HepG2 (cell line): Measurements from ENCODE around the gene ZSCAN21. TPM values are rescaled to one million over a fixed set of nuclear protein-coding genes. Genes with fewer than 3 reads are reported as not detected.
A peak's percentile ranks its signal among the peaks of the same experiment; 100 is the strongest.

Experiments used
- CBX1 ChIP-seq: IDR thresholded peaks from one replicate; pipeline ENCODE4 v1.6.1; 2016; ENCODE audit warnings: antibody characterized with exemption, low read depth
- DR1 ChIP-seq: sonication (generic); formaldehyde crosslinking; IDR thresholded peaks from 2 replicates; pipeline ENCODE4 v1.8.0; 2021; ENCODE audit warnings: mild to moderate bottlenecking, missing genetic modification reagents, inconsistent platforms
- FOXO4 ChIP-seq: sonication (generic); formaldehyde crosslinking; conservative IDR thresholded peaks from 2 replicates; pipeline ENCODE4 v1.8.1; 2023; ENCODE audit warnings: missing genetic modification reagents
- KDM5A ChIP-seq: fragments of 200-600 bp; sonication (generic); IDR thresholded peaks from 2 replicates; pipeline ENCODE4 v1.7.0; 2018; ENCODE audit warnings: antibody characterized with exemption, mild to moderate bottlenecking, low read length, borderline replicate concordance
- PAX8 ChIP-seq: sonication (generic); formaldehyde crosslinking; IDR thresholded peaks from 2 replicates; pipeline ENCODE4 v1.8.0; 2022; ENCODE audit warnings: mild to moderate bottlenecking, missing genetic modification reagents, borderline replicate concordance
- REL ChIP-seq: sonication (generic); formaldehyde crosslinking; conservative IDR thresholded peaks from 2 replicates; pipeline ENCODE4 v1.8.0; 2022; ENCODE audit warnings: mild to moderate bottlenecking, missing genetic modification reagents, moderate library complexity
- SMARCC2 ChIP-seq: fragments of 450-650 bp; IDR thresholded peaks from 2 replicates; pipeline ENCODE4 v1.6.1; 2017; ENCODE audit warnings: antibody characterized with exemption, mild to moderate bottlenecking
- SOX5 ChIP-seq: IDR thresholded peaks from 2 replicates; pipeline ENCODE4 v1.6.1; 2016; ENCODE audit warnings: borderline replicate concordance
- ZNF552 ChIP-seq: sonication (generic); formaldehyde crosslinking; IDR thresholded peaks from 2 replicates; pipeline ENCODE4 v1.9.0; 2022; ENCODE audit warnings: missing genetic modification reagents, mild to moderate bottlenecking, borderline replicate concordance
- ZNF687 ChIP-seq: sonication (generic); formaldehyde crosslinking; IDR thresholded peaks from 2 replicates; pipeline ENCODE4 v1.5.1; 2020; ENCODE audit warnings: mild to moderate bottlenecking, missing genetic modification reagents, moderate library complexity
- ZNF883 ChIP-seq: sonication (generic); formaldehyde crosslinking; IDR thresholded peaks from 2 replicates; pipeline ENCODE4 v1.5.1; 2020; ENCODE audit warnings: mild to moderate bottlenecking, missing genetic modification reagents; ENCODE audit errors: not compliant biosample characterization
- polyA plus RNA-seq, 8 experiments: library from polyadenylated mRNA; depleted of rRNA in 3 of 8; stranded (reverse) in 7 of 8; unstranded in 1 of 8; fragments of >200 nt; fragmentation: Illumina TruSeq in 4 of 8; extraction: Trizol in 4 of 8; gene quantifications; 2 replicates each; pipeline versions ENCODE4 v1.2.1 to v1.2.3, GENCODE V29; 2011 to 2016; ENCODE audit warnings: low read depth in 4 of 8, missing spikeins in 1 of 8, mixed read lengths in 1 of 8; ENCODE audit not compliant: insufficient read depth in 1 of 8
- total RNA-seq, 5 experiments: library from RNA; depleted of rRNA; stranded (reverse); fragments of >200 nt; fragmentation: Illumina TruSeq; extraction: Trizol; gene quantifications; 2 replicates each; pipeline ENCODE4 v1.2.3, GENCODE V29; 2016; ENCODE audit warnings: low read depth in 1 of 5
- TF ChIP-seq, protein P1 (sequence below): sonication (generic); formaldehyde crosslinking; IDR thresholded peaks from 2 replicates; pipeline ENCODE4 v1.4.0; 2020; ENCODE audit warnings: missing genetic modification reagents, borderline replicate concordance
- TF ChIP-seq, protein P2 (sequence below): sonication (generic); formaldehyde crosslinking; IDR thresholded peaks from 2 replicates; pipeline ENCODE4 v1.4.0; 2020; ENCODE audit warnings: missing genetic modification reagents

The ZSCAN21 gene
- total and polyA plus RNA-seq, 2 of the 13 experiments (the other 11 are each of a cell fraction or from before 2014, with no cell fraction given) = 7.0 to 10.0 TPM

- TF ChIP-seq CBX1 (peak; percentile 71), PAX8 (CRISPR knock-in tag) (no peak), ZNF883 (CRISPR knock-in tag) (peak; percentile 85), ZNF552 (CRISPR knock-in tag) (peak; percentile 77; the same call in 1 of the 2 replicates), DR1 (CRISPR knock-in tag) (peak; percentile 85), ZNF687 (CRISPR knock-in tag) (peak; percentile 98), SMARCC2 (no peak), KDM5A (peak; percentile 72; the same call in 1 of the 2 replicates), SOX5 (peak; percentile 89), REL (CRISPR knock-in tag) (peak; percentile 84; the same call in 1 of the 2 replicates), FOXO4 (CRISPR knock-in tag) (0 out of 2 replicates have a peak, but pooled peaks have one; percentile 30)
- TF ChIP-seq, protein P1, sequence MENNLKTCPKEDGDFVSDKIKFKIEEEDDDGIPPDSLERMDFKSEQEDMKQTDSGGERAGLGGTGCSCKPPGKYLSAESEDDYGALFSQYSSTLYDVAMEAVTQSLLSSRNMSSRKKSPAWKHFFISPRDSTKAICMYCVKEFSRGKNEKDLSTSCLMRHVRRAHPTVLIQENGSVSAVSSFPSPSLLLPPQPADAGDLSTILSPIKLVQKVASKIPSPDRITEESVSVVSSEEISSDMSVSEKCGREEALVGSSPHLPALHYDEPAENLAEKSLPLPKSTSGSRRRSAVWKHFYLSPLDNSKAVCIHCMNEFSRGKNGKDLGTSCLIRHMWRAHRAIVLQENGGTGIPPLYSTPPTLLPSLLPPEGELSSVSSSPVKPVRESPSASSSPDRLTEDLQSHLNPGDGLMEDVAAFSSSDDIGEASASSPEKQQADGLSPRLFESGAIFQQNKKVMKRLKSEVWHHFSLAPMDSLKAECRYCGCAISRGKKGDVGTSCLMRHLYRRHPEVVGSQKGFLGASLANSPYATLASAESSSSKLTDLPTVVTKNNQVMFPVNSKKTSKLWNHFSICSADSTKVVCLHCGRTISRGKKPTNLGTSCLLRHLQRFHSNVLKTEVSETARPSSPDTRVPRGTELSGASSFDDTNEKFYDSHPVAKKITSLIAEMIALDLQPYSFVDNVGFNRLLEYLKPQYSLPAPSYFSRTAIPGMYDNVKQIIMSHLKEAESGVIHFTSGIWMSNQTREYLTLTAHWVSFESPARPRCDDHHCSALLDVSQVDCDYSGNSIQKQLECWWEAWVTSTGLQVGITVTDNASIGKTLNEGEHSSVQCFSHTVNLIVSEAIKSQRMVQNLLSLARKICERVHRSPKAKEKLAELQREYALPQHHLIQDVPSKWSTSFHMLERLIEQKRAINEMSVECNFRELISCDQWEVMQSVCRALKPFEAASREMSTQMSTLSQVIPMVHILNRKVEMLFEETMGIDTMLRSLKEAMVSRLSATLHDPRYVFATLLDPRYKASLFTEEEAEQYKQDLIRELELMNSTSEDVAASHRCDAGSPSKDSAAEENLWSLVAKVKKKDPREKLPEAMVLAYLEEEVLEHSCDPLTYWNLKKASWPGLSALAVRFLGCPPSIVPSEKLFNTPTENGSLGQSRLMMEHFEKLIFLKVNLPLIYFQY = peak; percentile 90; the same call in 1 of the 2 replicates
- TF ChIP-seq, protein P2, sequence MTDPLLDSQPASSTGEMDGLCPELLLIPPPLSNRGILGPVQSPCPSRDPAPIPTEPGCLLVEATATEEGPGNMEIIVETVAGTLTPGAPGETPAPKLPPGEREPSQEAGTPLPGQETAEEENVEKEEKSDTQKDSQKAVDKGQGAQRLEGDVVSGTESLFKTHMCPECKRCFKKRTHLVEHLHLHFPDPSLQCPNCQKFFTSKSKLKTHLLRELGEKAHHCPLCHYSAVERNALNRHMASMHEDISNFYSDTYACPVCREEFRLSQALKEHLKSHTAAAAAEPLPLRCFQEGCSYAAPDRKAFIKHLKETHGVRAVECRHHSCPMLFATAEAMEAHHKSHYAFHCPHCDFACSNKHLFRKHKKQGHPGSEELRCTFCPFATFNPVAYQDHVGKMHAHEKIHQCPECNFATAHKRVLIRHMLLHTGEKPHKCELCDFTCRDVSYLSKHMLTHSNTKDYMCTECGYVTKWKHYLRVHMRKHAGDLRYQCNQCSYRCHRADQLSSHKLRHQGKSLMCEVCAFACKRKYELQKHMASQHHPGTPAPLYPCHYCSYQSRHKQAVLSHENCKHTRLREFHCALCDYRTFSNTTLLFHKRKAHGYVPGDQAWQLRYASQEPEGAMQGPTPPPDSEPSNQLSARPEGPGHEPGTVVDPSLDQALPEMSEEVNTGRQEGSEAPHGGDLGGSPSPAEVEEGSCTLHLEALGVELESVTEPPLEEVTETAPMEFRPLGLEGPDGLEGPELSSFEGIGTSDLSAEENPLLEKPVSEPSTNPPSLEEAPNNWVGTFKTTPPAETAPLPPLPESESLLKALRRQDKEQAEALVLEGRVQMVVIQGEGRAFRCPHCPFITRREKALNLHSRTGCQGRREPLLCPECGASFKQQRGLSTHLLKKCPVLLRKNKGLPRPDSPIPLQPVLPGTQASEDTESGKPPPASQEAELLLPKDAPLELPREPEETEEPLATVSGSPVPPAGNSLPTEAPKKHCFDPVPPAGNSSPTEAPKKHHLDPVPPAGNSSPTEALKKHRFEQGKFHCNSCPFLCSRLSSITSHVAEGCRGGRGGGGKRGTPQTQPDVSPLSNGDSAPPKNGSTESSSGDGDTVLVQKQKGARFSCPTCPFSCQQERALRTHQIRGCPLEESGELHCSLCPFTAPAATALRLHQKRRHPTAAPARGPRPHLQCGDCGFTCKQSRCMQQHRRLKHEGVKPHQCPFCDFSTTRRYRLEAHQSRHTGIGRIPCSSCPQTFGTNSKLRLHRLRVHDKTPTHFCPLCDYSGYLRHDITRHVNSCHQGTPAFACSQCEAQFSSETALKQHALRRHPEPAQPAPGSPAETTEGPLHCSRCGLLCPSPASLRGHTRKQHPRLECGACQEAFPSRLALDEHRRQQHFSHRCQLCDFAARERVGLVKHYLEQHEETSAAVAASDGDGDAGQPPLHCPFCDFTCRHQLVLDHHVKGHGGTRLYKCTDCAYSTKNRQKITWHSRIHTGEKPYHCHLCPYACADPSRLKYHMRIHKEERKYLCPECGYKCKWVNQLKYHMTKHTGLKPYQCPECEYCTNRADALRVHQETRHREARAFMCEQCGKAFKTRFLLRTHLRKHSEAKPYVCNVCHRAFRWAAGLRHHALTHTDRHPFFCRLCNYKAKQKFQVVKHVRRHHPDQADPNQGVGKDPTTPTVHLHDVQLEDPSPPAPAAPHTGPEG (CRISPR knock-in tag) = no peak; the same call in 1 of the 2 replicates
Observed at GRCh38 chr7:100081535-100082102, 32.0 kb downstream of the ZSCAN21 start, which contains the start of gene ZNF3 (continued).
